ENCODE data around the gene FAM222B.
"Not testable (repeated sequence)": the region's sequence is repeated elsewhere in the genome, so short reads cannot be mapped to it uniquely, and the experiment has no call there.

FAM222B gene

GRCh38 chr17:28841901-28842281 is 699 bp downstream of the FAM222B start (continued):
- TF ChIP-seq REST (tag by site-specific recombination; IDR thresholded peaks at IDR 0.05), result no peak
- TF ChIP-seq ZNF776 (tag by site-specific recombination; IDR thresholded peaks at IDR 0.05; ENCODE audit: borderline replicate concordance), result no peak
- TF ChIP-seq ZFP41 (tag by site-specific recombination; IDR thresholded peaks at IDR 0.05; ENCODE audit: borderline replicate concordance), result no peak

- POLR2A ChIA-PET, result interaction anchor here (0.5 kb wide), 1 partner anchor 54 kb away, joined by 3 read pairs; no protein-coding TSS in a partner anchor
- no peaks in the 10 kb centered on the region for H3K9me3 ChIP-seq (ENCODE audit: control insufficient read depth, insufficient read depth, low read depth, low read length)
These were observed 3.4 kb downstream of the FAM222B start for GRCh38 chr17:28839221-28839620.

GRCh38 chr17:28836541-28836940 is 6.0 kb downstream of the FAM222B start:
- not testable (repeated sequence) for H3K4me3 ChIP-seq (ENCODE audit: low read depth, low read length)
- CTCF ChIA-PET, result interaction anchor here (0.8 to 3.7 kb wide), 4 partner anchors 13 to 87 kb away, joined by 3 to 18 read pairs (median 3); no protein-coding TSS in a partner anchor

More at GRCh38 chr17:28839221-28839620, 3.4 kb downstream of the FAM222B start:
- H3K36me3 ChIP-seq (ENCODE audit: control insufficient read depth in 2 of 2, insufficient read depth in 1 of 2, low read length in 2 of 2), result peaks cover 0 to 1% of the 10 kb centered on the region in 2 experiments; a peak in 2 of 3 replicates
- no peak overlapping the region for H3K4me3 ChIP-seq (ENCODE audit: low read depth, low read length)
- CTCF ChIA-PET, result interaction anchor here (1.0 to 6.9 kb wide), 4 partner anchors 9 to 112 kb away, joined by 3 to 52 read pairs (median 6); no protein-coding TSS in a partner anchor
- no peak for TF ChIP-seq ZNF140 (tag by site-specific recombination; IDR thresholded peaks at IDR 0.05)
- TF ChIP-seq ZNF274 (IDR thresholded peaks at IDR 0.05; ENCODE audit: low read length), result no peak
- no peak for TF ChIP-seq ZNF274 (tag by site-specific recombination; IDR thresholded peaks at IDR 0.05; ENCODE audit: borderline replicate concordance)
- no peak for TF ChIP-seq PRDM2 (tag by site-specific recombination; IDR thresholded peaks at IDR 0.05; ENCODE audit: borderline replicate concordance)
- TF ChIP-seq ZNF362 (tag by site-specific recombination; IDR thresholded peaks at IDR 0.05), result no peak
- no peak for TF ChIP-seq SCRT1 (tag by site-specific recombination; IDR thresholded peaks at IDR 0.05; ENCODE audit: borderline replicate concordance)
- no peak for TF ChIP-seq ZBTB48 (tag by site-specific recombination; IDR thresholded peaks at IDR 0.05)
- no peak for TF ChIP-seq KLF7 (tag by site-specific recombination; IDR thresholded peaks at IDR 0.05; ENCODE audit: borderline replicate concordance)
- TF ChIP-seq ZNF433 (tag by site-specific recombination; IDR thresholded peaks at IDR 0.05; ENCODE audit: low read depth), result no peak
- no peak for TF ChIP-seq ZBTB7A (tag by site-specific recombination; IDR thresholded peaks at IDR 0.05; ENCODE audit: low read depth)
- TF ChIP-seq PRDM6 (tag by site-specific recombination; IDR thresholded peaks at IDR 0.05), result peak; percentile 87
- peak; percentile 40; the same call in 1 of the 2 replicates for TF ChIP-seq IKZF3 (tag by site-specific recombination; IDR thresholded peaks at IDR 0.05)
- no peak overlapping the region for H3K27ac ChIP-seq (ENCODE audit: extremely low read depth, low read depth, low read length)
- 0 out of 2 replicates have a peak, but pooled peaks cover 2% of the 10 kb centered on the region for H3K4me1 ChIP-seq (ENCODE audit: control insufficient read depth, insufficient read depth, low read length)

More at GRCh38 chr17:28836541-28836940, 6.0 kb downstream of the FAM222B start:
- H3K9me3 ChIP-seq (ENCODE audit: control insufficient read depth, insufficient read depth, low read depth, low read length); H3K4me1 ChIP-seq (ENCODE audit: control insufficient read depth, insufficient read depth, low read length); H3K27ac ChIP-seq (ENCODE audit: extremely low read depth, low read depth, low read length); H3K36me3 ChIP-seq (ENCODE audit: control insufficient read depth in 2 of 2, insufficient read depth in 1 of 2, low read length in 2 of 2): not testable (repeated sequence)
- POLR2A ChIA-PET, result interaction anchor here (1.9 kb wide), 1 partner anchor 13 kb away, joined by 4 read pairs; no protein-coding TSS in a partner anchor

Data from HEK293 (cell line).